HepG2 (cell line): ENCODE measurements around the gene AFF4. TPM values are rescaled to one million over a fixed set of nuclear protein-coding genes. Genes with fewer than 3 reads are reported as not detected.

ENCODE experiments used
- AGO1 ChIP-seq: fragments of 200-400 bp; formaldehyde crosslinking; IDR thresholded peaks from 2 replicates; pipeline ENCODE4 v1.6.1; 2017; ENCODE audit warnings: mild to moderate bottlenecking, low read depth, low read length, moderate library complexity; ENCODE audit not compliant: poor library complexity, severe bottlenecking
- ARID4A ChIP-seq: sonication (generic); formaldehyde crosslinking; IDR thresholded peaks from 2 replicates; pipeline ENCODE4 v1.5.0; 2020; ENCODE audit warnings: mild to moderate bottlenecking, missing genetic modification reagents, borderline replicate concordance
- ETV6 ChIP-seq: sonication (generic); formaldehyde crosslinking; conservative IDR thresholded peaks from 2 replicates; pipeline ENCODE4 v1.4.0; 2020; ENCODE audit warnings: missing genetic modification reagents
- GABPB1 ChIP-seq: IDR thresholded peaks from 2 replicates; pipeline ENCODE4 v1.6.1; 2016; ENCODE audit warnings: mild to moderate bottlenecking, missing genetic modification reagents, moderate library complexity, missing compliant biosample characterization
- GMEB2 ChIP-seq: IDR thresholded peaks from 2 replicates; pipeline ENCODE4 v1.6.1; 2016; ENCODE audit warnings: missing biosample characterization, missing genetic modification reagents, low read depth
- JARID2 ChIP-seq: sonication (generic); formaldehyde crosslinking; IDR thresholded peaks from 2 replicates; pipeline ENCODE4 v1.8.1; 2023; ENCODE audit warnings: missing genetic modification reagents, inconsistent platforms; ENCODE audit not compliant: insufficient replicate concordance
- MYNN ChIP-seq: sonication (generic); formaldehyde crosslinking; IDR thresholded peaks from 2 replicates; pipeline ENCODE4 v1.4.0; 2020; ENCODE audit warnings: mild to moderate bottlenecking, low read depth, missing genetic modification reagents
- NFE2 ChIP-seq: sonication (generic); formaldehyde crosslinking; IDR thresholded peaks from 2 replicates; pipeline ENCODE4 v1.4.0; 2020; ENCODE audit warnings: missing genetic modification reagents
- SNAPC4 ChIP-seq: sonication (generic); formaldehyde crosslinking; IDR thresholded peaks from 2 replicates; pipeline ENCODE4 v1.4.0; 2020; ENCODE audit warnings: mild to moderate bottlenecking, missing genetic modification reagents
- ZNF17 ChIP-seq: sonication (generic); formaldehyde crosslinking; IDR thresholded peaks from 2 replicates; pipeline ENCODE4 v1.5.0; 2020; ENCODE audit warnings: mild to moderate bottlenecking, missing genetic modification reagents
- ZNF256 ChIP-seq: sonication (generic); formaldehyde crosslinking; conservative IDR thresholded peaks from 2 replicates; pipeline ENCODE4 v1.4.0; 2020; ENCODE audit warnings: missing genetic modification reagents
- ZNF614 ChIP-seq: IDR thresholded peaks from 2 replicates; pipeline ENCODE4 v1.6.1; 2018; ENCODE audit warnings: missing biosample characterization, missing genetic modification reagents, inconsistent platforms, borderline replicate concordance
- ZNF761 ChIP-seq: sonication (generic); formaldehyde crosslinking; conservative IDR thresholded peaks from 2 replicates; pipeline ENCODE4 v1.4.0; 2020; ENCODE audit warnings: mild to moderate bottlenecking, missing genetic modification reagents
- ZSCAN25 ChIP-seq: sonication (generic); formaldehyde crosslinking; IDR thresholded peaks from 2 replicates; pipeline ENCODE4 v1.8.0; 2022; ENCODE audit warnings: mild to moderate bottlenecking, missing genetic modification reagents
- polyA plus RNA-seq, 8 experiments: library from polyadenylated mRNA; depleted of rRNA in 3 of 8; stranded (reverse) in 7 of 8; unstranded in 1 of 8; fragments of >200 nt; fragmentation: Illumina TruSeq in 4 of 8; extraction: Trizol in 4 of 8; gene quantifications; 2 replicates each; pipeline versions ENCODE4 v1.2.1 to v1.2.3, GENCODE V29; 2011 to 2016; ENCODE audit warnings: low read depth in 4 of 8, missing spikeins in 1 of 8, mixed read lengths in 1 of 8; ENCODE audit not compliant: insufficient read depth in 1 of 8
- total RNA-seq, 5 experiments: library from RNA; depleted of rRNA; stranded (reverse); fragments of >200 nt; fragmentation: Illumina TruSeq; extraction: Trizol; gene quantifications; 2 replicates each; pipeline ENCODE4 v1.2.3, GENCODE V29; 2016; ENCODE audit warnings: low read depth in 1 of 5

Gene AFF4
- total and polyA plus RNA-seq, 2 of the 13 experiments (the other 11 are each of a cell fraction or from before 2014, with no cell fraction given), result 22.1 to 25.5 TPM

GRCh38 chr5:132963171-132964104 lies at the start of gene AFF4 (continued):
- TF ChIP-seq SNAPC4 (CRISPR knock-in tag) (peak; percentile 85; the same call in 1 of the 2 replicates), AGO1 (peak; percentile 77), GABPB1 (CRISPR knock-in tag) (peak; percentile 93), ZSCAN25 (CRISPR knock-in tag) (peak; percentile 60; the same call in 1 of the 2 replicates), GMEB2 (CRISPR knock-in tag) (peak; percentile 67), MYNN (CRISPR knock-in tag) (no peak), ZNF761 (CRISPR knock-in tag) (peak; percentile 52; the same call in 1 of the 2 replicates), JARID2 (CRISPR knock-in tag) (peak; percentile 68), ARID4A (CRISPR knock-in tag) (peak; percentile 98), NFE2 (CRISPR knock-in tag) (no peak), ZNF256 (CRISPR knock-in tag) (peak; percentile 42), ZNF614 (CRISPR knock-in tag) (no peak), ETV6 (CRISPR knock-in tag) (peak; percentile 34; the same call in 1 of the 2 replicates), ZNF17 (CRISPR knock-in tag) (no peak)
